AG09309 (cell line): Measurements from ENCODE around the gene AJAP1.

Experiments used
- DNase-seq: peaks from one replicate; pipeline ENCODE4 v3.0.0-alpha.2; 2010; ENCODE audit warnings: low read depth
- H3K4me3 ChIP-seq: 2 replicates; pipeline ENCODE4 v1.5.1; 2011; ENCODE audit warnings: mild to moderate bottlenecking, low read depth, low read length, moderate library complexity; ENCODE audit not compliant: control insufficient read depth
- CTCF ChIP-seq: IDR thresholded peaks from 2 replicates; pipeline ENCODE4 v1.5.1; 2011; ENCODE audit warnings: mild to moderate bottlenecking, low read depth, low read length, inconsistent platforms; ENCODE audit not compliant: insufficient read depth, control insufficient read depth; ENCODE audit errors: missing control alignments

Gene AJAP1

DNA sequence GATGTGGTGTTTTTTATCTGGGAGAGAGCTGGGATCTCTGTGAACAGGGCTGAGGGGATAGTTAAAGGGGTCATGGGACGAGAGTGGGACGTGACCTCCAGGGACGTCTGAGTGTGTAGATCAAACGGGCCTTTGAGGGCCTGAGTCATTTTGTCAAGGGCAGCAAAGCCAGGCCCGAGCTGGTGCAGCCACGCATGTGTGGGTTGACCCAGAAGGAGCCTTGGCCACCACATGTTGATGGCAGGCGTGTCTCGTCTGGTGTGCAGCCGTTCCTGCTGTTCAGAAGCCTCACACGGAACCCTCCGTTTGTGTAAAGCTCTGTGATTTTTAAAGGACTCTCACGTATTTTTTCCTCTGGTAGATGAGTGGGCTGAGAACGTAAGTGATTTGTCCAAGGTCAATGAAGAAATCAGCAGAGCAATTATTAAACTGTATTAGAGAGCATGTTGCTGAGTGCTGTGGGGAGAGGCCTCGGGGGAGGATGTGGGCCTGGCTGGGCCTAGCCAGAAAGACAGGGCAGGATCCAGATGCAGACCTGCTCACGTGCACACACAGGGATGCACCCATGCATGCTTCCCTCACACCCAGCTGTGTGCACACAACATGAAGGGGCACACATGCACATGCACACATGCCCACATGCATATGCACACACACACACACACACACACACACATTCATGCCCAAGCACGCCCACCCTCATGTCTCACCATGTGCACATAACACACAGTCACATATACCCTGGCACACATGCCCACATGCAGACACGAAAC is 89.8 kb downstream of the AJAP1 start:
- no peak for TF ChIP-seq CTCF
- DNase-seq: no peak
- H3K4me3 ChIP-seq: no peak overlapping the region

DNA sequence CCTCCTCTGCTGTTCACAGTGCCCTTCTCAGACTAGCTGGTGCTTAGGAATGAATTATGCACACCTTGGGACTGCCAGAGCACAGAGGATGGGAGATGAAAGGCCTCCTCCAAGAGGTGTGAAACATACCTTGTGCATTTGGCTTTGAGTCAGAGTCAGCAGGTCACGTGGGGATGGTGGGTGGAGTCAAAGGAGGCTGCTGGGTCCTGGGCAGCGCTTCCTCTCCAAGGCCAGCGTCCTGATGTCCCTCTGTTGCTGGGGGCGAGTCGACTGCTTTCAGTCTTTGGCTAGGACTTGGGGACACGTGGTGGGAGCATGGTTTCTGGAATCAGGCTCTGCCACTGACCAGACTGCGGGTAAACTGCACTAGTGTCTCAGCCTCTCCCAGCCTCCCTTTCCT is 91.2 kb downstream of the AJAP1 start:
- TF ChIP-seq CTCF: no peak
- no peak for DNase-seq
- no peak overlapping the region for H3K4me3 ChIP-seq

GRCh38 chr1:4749406-4749805 is 95.0 kb downstream of the AJAP1 start:
- DNase-seq: no peak
- no peak overlapping the region for H3K4me3 ChIP-seq
- no peak for TF ChIP-seq CTCF

- no peak for DNase-seq
- no peak for TF ChIP-seq CTCF
- H3K4me3 ChIP-seq: no peak overlapping the region
Observed at GRCh38 chr1:4750177-4750576, 95.8 kb downstream of the AJAP1 start.

- H3K4me3 ChIP-seq: no peak overlapping the region
- no peak for DNase-seq
- TF ChIP-seq CTCF: no peak
Observed at GRCh38 chr1:4752059-4752458, 97.7 kb downstream of the AJAP1 start.

DNA sequence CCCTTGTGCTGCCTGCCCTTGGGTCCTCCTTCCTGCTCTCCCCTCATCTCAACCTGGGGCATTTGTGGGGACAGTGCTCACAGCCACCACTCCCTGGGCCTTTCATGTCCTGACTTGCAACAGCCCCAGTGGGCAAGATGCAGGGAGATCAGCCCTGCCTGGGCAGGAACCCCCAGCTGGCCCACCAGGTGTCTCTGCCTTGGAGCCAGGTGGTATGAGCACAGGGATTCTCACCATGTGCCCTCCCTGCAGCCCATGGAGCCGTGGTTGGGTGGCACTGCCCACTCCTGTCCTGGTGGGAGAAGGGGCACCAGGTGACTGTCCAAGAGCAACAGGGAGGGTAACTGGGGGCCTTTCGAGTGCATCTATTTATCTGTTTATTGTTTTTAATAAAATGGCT is 100.4 kb downstream of the AJAP1 start:
- no peak for DNase-seq
- H3K4me3 ChIP-seq: no peak overlapping the region
- TF ChIP-seq CTCF: no peak
